GM23248 (cell line): Measurements from ENCODE around the gene RAD51B. TPM values are rescaled to one million over a fixed set of nuclear protein-coding genes. Genes with fewer than 3 reads are reported as not detected.

Source experiments
- DNase-seq: peaks from one replicate; pipeline ENCODE4 v3.0.0-alpha.2; 2015
- H2AFZ ChIP-seq: fragments of 200-600 bp; sonication (generic); 2 replicates; pipeline ENCODE4 v1.6.1; 2016; ENCODE audit warnings: antibody characterized with exemption
- H3F3A ChIP-seq: fragments of 200-600 bp; sonication (generic); 2 replicates; pipeline ENCODE4 v1.6.1; 2016; ENCODE audit warnings: mild to moderate bottlenecking, antibody characterized with exemption, mixed run types; ENCODE audit not compliant: insufficient read depth
- H3K27ac ChIP-seq: fragments of 200-600 bp; sonication (generic); 2 replicates; pipeline ENCODE4 v1.5.1; 2016; ENCODE audit warnings: mild to moderate bottlenecking
- H3K27me3 ChIP-seq: fragments of 200-600 bp; sonication (generic); replicated peaks from 2 replicates; pipeline ENCODE4 v1.6.1; 2016; ENCODE audit warnings: mild to moderate bottlenecking; ENCODE audit not compliant: insufficient read depth
- H3K36me3 ChIP-seq: fragments of 200-600 bp; sonication (generic); 2 replicates; pipeline ENCODE4 v1.6.1; 2016; ENCODE audit warnings: low read depth, mild to moderate bottlenecking
- H3K4me1 ChIP-seq: fragments of 200-600 bp; sonication (generic); 2 replicates; pipeline ENCODE4 v1.6.1; 2016; ENCODE audit warnings: mild to moderate bottlenecking; ENCODE audit not compliant: insufficient read depth
- H3K4me2 ChIP-seq: fragments of 200-600 bp; sonication (generic); one replicate; pipeline ENCODE4 v1.6.1; 2016; ENCODE audit warnings: mild to moderate bottlenecking; ENCODE audit not compliant: unreplicated experiment
- H3K4me3 ChIP-seq: fragments of 200-600 bp; sonication (generic); 2 replicates; pipeline ENCODE4 v1.5.1; 2016; ENCODE audit warnings: mild to moderate bottlenecking
- H3K79me2 ChIP-seq: fragments of 200-600 bp; sonication (generic); 2 replicates; pipeline ENCODE4 v1.6.1; 2016; ENCODE audit warnings: mild to moderate bottlenecking; ENCODE audit not compliant: insufficient read depth
- H3K9ac ChIP-seq: fragments of 200-600 bp; sonication (generic); 2 replicates; pipeline ENCODE4 v1.6.1; 2016; ENCODE audit warnings: mild to moderate bottlenecking
- H3K9me2 ChIP-seq: fragments of 200-600 bp; sonication (generic); 2 replicates; pipeline ENCODE4 v1.6.1; 2016; ENCODE audit warnings: mixed run types, mild to moderate bottlenecking, moderate library complexity; ENCODE audit not compliant: insufficient read depth
- H3K9me3 ChIP-seq: fragments of 200-600 bp; sonication (generic); one replicate; pipeline ENCODE4 v1.6.1; 2017; ENCODE audit warnings: low read depth
- H4K20me1 ChIP-seq: fragments of 200-600 bp; sonication (generic); 2 replicates; pipeline ENCODE4 v1.6.0; 2016; ENCODE audit not compliant: insufficient read depth
- EZH2 ChIP-seq: fragments of 200-600 bp; sonication (generic); IDR thresholded peaks from 2 replicates; pipeline ENCODE4 v1.6.1; 2018; ENCODE audit warnings: antibody characterized with exemption, mild to moderate bottlenecking; ENCODE audit not compliant: insufficient read depth, poor library complexity, severe bottlenecking
- EZH2phosphoT487 ChIP-seq: fragments of 200-600 bp; sonication (generic); IDR thresholded peaks from 2 replicates; pipeline ENCODE4 v1.6.1; 2018; ENCODE audit warnings: antibody characterized with exemption, moderate library complexity, mild to moderate bottlenecking, low read depth; ENCODE audit not compliant: insufficient read depth
- WGBS, 2 experiments: methylation state at CpG; one replicate each; pipeline ENCODE4 v1.1.6; 2015 to 2017; ENCODE audit warnings: low lambda C conversion rate in 2 of 2, low coverage in 1 of 2; ENCODE audit errors: missing lambda C conversion rate in 2 of 2; 5-methylcytosine and 5-hydroxymethylcytosine counted together
- in situ Hi-C: fragments of 300-500 bp; cut with MboI; formaldehyde crosslinking; loops from 2 replicates; pipeline ENCODE4 v1.15.0; 2020
- polyA plus RNA-seq: library from polyadenylated mRNA; unstranded; fragments of >200 nt; fragmentation: Nextera tagmentation; extraction: Ambion mirVana; gene quantifications from 2 replicates; pipeline ENCODE4 v1.2.1, GENCODE V29; 2016
- total RNA-seq: library from RNA; depleted of rRNA; stranded (reverse); fragments of >200 nt; shearing (Covaris generic); gene quantifications from 2 replicates; pipeline ENCODE4 v1.2.3, GENCODE V29; 2014

RAD51B gene
- total and polyA plus RNA-seq, 2 experiments from 2014 or later: 4.0 to 8.8 TPM

- H3K9me3 ChIP-seq: no peaks in the 10 kb centered on the region
- no peak overlapping the region for H3K4me3 ChIP-seq
- H3K4me2 ChIP-seq: no peak overlapping the region
- no peaks in the 10 kb centered on the region for H3K79me2 ChIP-seq
- H3K36me3 ChIP-seq: no peaks in the 10 kb centered on the region
- no peak overlapping the region for H2AFZ ChIP-seq
- H3K9ac ChIP-seq: no peak overlapping the region
- in situ Hi-C loops: no loop called here
- no peak for DNase-seq
- H3F3A ChIP-seq: no peaks in the 10 kb centered on the region
- WGBS, 2 experiments: 99 to 100% methylated on average over 2 of the region's 2 CpGs
- no peaks in the 10 kb centered on the region for H3K9me2 ChIP-seq
- TF ChIP-seq EZH2 (no peak), EZH2phosphoT487 (no peak)
- H3K27ac ChIP-seq: no peak overlapping the region
- H4K20me1 ChIP-seq: no peaks in the 10 kb centered on the region
- peaks cover 5% of the 10 kb centered on the region for H3K4me1 ChIP-seq
- H3K27me3 ChIP-seq: no peaks in the 10 kb centered on the region
Measured at GRCh38 chr14:68372368-68372767, 552.8 kb downstream of the RAD51B start.

- TF ChIP-seq EZH2phosphoT487 (no peak), EZH2 (no peak)
- 72 to 78% methylated on average over 2 of the region's 2 CpGs for WGBS, 2 experiments
- Histone ChIP-seq H2AFZ (no peak overlapping the region), H3K4me1 (peaks cover 13% of the 10 kb centered on the region), H3K27me3 (no peaks in the 10 kb centered on the region), H3K9me3 (no peaks in the 10 kb centered on the region), H3K9me2 (no peaks in the 10 kb centered on the region), H4K20me1 (no peaks in the 10 kb centered on the region), H3K36me3 (no peaks in the 10 kb centered on the region), H3K79me2 (no peaks in the 10 kb centered on the region), H3K4me2 (no peak overlapping the region), H3F3A (no peaks in the 10 kb centered on the region), H3K9ac (no peak overlapping the region), H3K27ac (no peak overlapping the region), H3K4me3 (no peak overlapping the region)
- in situ Hi-C loops: no loop called here
- DNase-seq: no peak
Measured at GRCh38 chr14:68373124-68373646, 553.6 kb downstream of the RAD51B start.

- Histone ChIP-seq H3K4me1 (peaks cover 14% of the 10 kb centered on the region), H3K9ac (no peak overlapping the region), H3F3A (no peaks in the 10 kb centered on the region), H2AFZ (no peak overlapping the region), H3K36me3 (no peaks in the 10 kb centered on the region), H3K27ac (no peak overlapping the region), H3K9me3 (no peaks in the 10 kb centered on the region), H3K79me2 (no peaks in the 10 kb centered on the region), H4K20me1 (no peaks in the 10 kb centered on the region), H3K4me2 (no peak overlapping the region), H3K9me2 (no peaks in the 10 kb centered on the region), H3K27me3 (no peaks in the 10 kb centered on the region), H3K4me3 (no peak overlapping the region)
- in situ Hi-C loops: no loop called here
- TF ChIP-seq EZH2phosphoT487: no peak
- no peak for TF ChIP-seq EZH2
- WGBS, 2 experiments: 51% methylated on average over 2 of the region's 2 CpGs
- DNase-seq: no peak
Measured at GRCh38 chr14:68373847-68374444, 554.4 kb downstream of the RAD51B start.

- Histone ChIP-seq H3K79me2 (no peaks in the 10 kb centered on the region), H3K9me2 (no peaks in the 10 kb centered on the region), H3K9me3 (no peaks in the 10 kb centered on the region), H3K4me1 (peaks cover 19% of the 10 kb centered on the region), H3K27ac (no peak overlapping the region), H3K27me3 (no peaks in the 10 kb centered on the region), H3K9ac (no peak overlapping the region), H3K4me3 (no peak overlapping the region), H2AFZ (no peak overlapping the region), H3K36me3 (no peaks in the 10 kb centered on the region), H3F3A (peaks cover 5% of the 10 kb centered on the region; the same call in 1 of the 2 replicates), H3K4me2 (no peak overlapping the region), H4K20me1 (no peaks in the 10 kb centered on the region)
- in situ Hi-C loops: no loop called here
- TF ChIP-seq EZH2phosphoT487: no peak
- no peak for TF ChIP-seq EZH2
- WGBS, 2 experiments: 70 to 71% methylated on average over 7 of the region's 7 CpGs
- no peak for DNase-seq
Measured at GRCh38 chr14:68374682-68375081, 555.1 kb downstream of the RAD51B start.

- H2AFZ ChIP-seq: no peak overlapping the region
Measured at GRCh38 chr14:68375376-68375775, 555.8 kb downstream of the RAD51B start.

More at GRCh38 chr14:68375376-68375775, 555.8 kb downstream of the RAD51B start:
- TF ChIP-seq EZH2phosphoT487: no peak
- H3K9ac ChIP-seq: no peak overlapping the region
- peaks cover 12% of the 10 kb centered on the region; the same call in 1 of the 2 replicates for H3F3A ChIP-seq
- H3K27ac ChIP-seq: no peak overlapping the region
- no peaks in the 10 kb centered on the region for H3K9me3 ChIP-seq
- H3K4me3 ChIP-seq: no peak overlapping the region
- no peak for DNase-seq
- no peak overlapping the region for H3K4me2 ChIP-seq
- H3K79me2 ChIP-seq: no peaks in the 10 kb centered on the region
- H4K20me1 ChIP-seq: no peaks in the 10 kb centered on the region
- H3K9me2 ChIP-seq: no peaks in the 10 kb centered on the region
- in situ Hi-C loops: no loop called here
- no peaks in the 10 kb centered on the region for H3K27me3 ChIP-seq
- H3K4me1 ChIP-seq: peaks cover 26% of the 10 kb centered on the region
- 75 to 79% methylated on average over 4 of the region's 4 CpGs for WGBS, 2 experiments
- no peaks in the 10 kb centered on the region for H3K36me3 ChIP-seq
